ENCODE results near the gene SMARCA5.

GRCh38 chr4:143581331-143581946 lies 67.9 kb downstream of the SMARCA5 start:
- TF ChIP-seq CTCF (IDR thresholded peaks at IDR 0.05 in 2 of 3, conservative IDR thresholded peaks at IDR 0.05 in 1 of 3; ENCODE audit: control insufficient read depth in 2 of 3, extremely low read depth in 1 of 3, insufficient read depth in 1 of 3, low read depth in 3 of 3, low read length in 3 of 3): peak in 1 of 3 experiments; percentile 5; a peak in 1 of 6 replicates
- no peak for TF ChIP-seq ZBED1 (IDR thresholded peaks at IDR 0.05; ENCODE audit: borderline replicate concordance)
- TF ChIP-seq POLR2A (IDR thresholded peaks at IDR 0.05; ENCODE audit: low read depth, low read length): no peak
- no peak for TF ChIP-seq CBX3 (IDR thresholded peaks at IDR 0.05; ENCODE audit: borderline replicate concordance, low read depth)
- no peak for TF ChIP-seq TAF1 (IDR thresholded peaks at IDR 0.05; ENCODE audit: borderline replicate concordance, low read depth, low read length)
- no peak for TF ChIP-seq NR2C2 (IDR thresholded peaks at IDR 0.05; ENCODE audit: borderline replicate concordance, control insufficient read depth, insufficient read length, low read depth)
- no peak for TF ChIP-seq ATF2 (IDR thresholded peaks at IDR 0.05; ENCODE audit: low read length)
- TF ChIP-seq MYC (IDR thresholded peaks at IDR 0.05; ENCODE audit: insufficient read depth, insufficient read length, insufficient replicate concordance, low read length, severe bottlenecking): no peak
- TF ChIP-seq ASH2L (IDR thresholded peaks at IDR 0.05; ENCODE audit: borderline replicate concordance, low read depth): no peak
- TF ChIP-seq SIN3A (IDR thresholded peaks at IDR 0.05; ENCODE audit: low read depth, low read length): no peak
- no peak for TF ChIP-seq RAD21 (IDR thresholded peaks at IDR 0.05; ENCODE audit: insufficient read depth, low read depth, low read length)
- no peak for TF ChIP-seq RFX5 (IDR thresholded peaks at IDR 0.05; ENCODE audit: low read depth, low read length)
